Omental fat pad (tissue), 4 donors: ENCODE results near the gene ATXN7. TPM values are rescaled to one million over a fixed set of nuclear protein-coding genes. Genes with fewer than 3 reads are reported as not detected.

ENCODE experiments used
- ATAC-seq: fragments of 150-250 bp; one replicate; pipeline ENCODE4 v1.9.1; 2016; ENCODE audit warnings: mild to moderate bottlenecking, moderate library complexity; ENCODE audit not compliant: low FRiP score
- DNase-seq: peaks from one replicate; pipeline ENCODE4 v3.0.0-alpha.2; 2019; ENCODE audit warnings: low spot score
- total RNA-seq, 4 donors: library from RNA; depleted of rRNA; stranded (reverse); fragments of >200 nt; gene quantifications; one replicate each; pipeline ENCODE4 v1.1.0, GENCODE V29; 2016
- TF ChIP-seq, protein P1 (sequence below), 3 donors: fragments of 450-650 bp; IDR thresholded peaks; one replicate each; pipeline ENCODE4 v1.5.1; 2016 to 2017; ENCODE audit warnings: antibody characterized with exemption in 3 of 3, mild to moderate bottlenecking in 3 of 3, moderate library complexity in 2 of 3

Gene ATXN7
- total RNA-seq, 4 donors from 2014 or later, result 22.5 to 74.5 (median 31.1) TPM

DNA sequence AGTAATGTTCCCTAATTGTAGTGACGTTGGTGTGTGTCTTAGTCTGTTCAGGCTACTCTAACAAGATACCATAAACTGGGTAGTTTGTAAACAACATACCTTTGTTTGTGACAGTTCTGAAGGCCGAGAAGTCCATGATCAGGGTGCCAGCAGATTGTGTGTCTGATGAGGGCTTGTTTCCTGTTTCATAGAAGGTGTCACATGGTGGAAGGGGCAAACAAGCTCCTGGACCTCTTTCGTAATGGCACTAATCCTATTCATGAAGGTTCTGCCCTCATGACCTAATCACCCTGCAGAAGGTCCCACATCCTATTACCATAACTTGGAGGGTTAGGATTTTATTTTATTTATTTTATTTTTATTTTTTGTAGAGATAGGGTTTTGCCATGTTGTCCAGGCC, 11.1 kb downstream of the ATXN7 start:
- ATAC-seq (no peak), DNase-seq (no peak)
- TF ChIP-seq, protein P1, sequence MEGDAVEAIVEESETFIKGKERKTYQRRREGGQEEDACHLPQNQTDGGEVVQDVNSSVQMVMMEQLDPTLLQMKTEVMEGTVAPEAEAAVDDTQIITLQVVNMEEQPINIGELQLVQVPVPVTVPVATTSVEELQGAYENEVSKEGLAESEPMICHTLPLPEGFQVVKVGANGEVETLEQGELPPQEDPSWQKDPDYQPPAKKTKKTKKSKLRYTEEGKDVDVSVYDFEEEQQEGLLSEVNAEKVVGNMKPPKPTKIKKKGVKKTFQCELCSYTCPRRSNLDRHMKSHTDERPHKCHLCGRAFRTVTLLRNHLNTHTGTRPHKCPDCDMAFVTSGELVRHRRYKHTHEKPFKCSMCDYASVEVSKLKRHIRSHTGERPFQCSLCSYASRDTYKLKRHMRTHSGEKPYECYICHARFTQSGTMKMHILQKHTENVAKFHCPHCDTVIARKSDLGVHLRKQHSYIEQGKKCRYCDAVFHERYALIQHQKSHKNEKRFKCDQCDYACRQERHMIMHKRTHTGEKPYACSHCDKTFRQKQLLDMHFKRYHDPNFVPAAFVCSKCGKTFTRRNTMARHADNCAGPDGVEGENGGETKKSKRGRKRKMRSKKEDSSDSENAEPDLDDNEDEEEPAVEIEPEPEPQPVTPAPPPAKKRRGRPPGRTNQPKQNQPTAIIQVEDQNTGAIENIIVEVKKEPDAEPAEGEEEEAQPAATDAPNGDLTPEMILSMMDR (IDR thresholded peaks at IDR 0.05), result no peak

DNA sequence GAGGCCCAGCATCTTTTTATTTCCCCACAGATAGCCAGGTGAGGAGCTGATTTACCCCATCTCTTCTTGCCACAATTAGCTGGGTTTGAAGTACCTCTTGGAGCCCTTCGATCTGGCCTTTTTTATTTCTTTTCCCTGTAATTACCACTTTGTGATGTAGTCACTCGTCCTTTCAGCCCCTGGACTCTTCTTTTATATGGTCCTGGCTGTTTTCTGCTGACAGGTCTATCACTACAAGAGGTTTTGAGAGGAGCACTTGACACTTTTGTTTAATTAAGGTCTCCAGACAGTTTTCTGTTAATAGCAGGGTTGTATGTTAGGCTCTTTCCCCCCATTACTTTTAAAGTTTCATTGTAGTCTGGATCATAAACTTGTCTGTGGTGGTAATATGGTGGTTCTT, 11.8 kb downstream of the ATXN7 start:
- TF ChIP-seq, protein P1 (IDR thresholded peaks at IDR 0.05), result no peak
- no peak for ATAC-seq

DNA sequence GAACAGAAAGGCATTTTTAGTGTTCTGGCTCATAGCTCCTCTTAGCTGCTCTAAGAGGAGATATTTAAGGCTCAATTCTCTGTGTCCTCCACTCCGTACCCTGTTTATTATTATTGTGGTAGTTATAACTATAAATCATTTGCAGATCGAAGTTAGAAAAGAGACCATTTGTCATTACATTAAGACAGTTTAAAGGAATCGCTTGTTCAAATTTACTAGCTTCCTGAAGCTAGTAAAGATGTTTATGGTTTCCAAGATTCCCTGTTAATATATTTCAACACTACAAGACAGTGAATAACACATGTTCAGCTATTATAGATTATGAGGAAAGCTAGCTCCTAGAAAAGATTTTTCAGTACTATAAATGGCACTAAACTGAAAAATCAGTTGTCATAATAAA, 12.6 kb downstream of the ATXN7 start:
- DNase-seq (no peak), ATAC-seq (no peak)
- TF ChIP-seq, protein P1 (IDR thresholded peaks at IDR 0.05), result no peak

More for the DNA sequence above, 11.8 kb downstream of the ATXN7 start:
- DNase-seq, result no peak

DNA sequence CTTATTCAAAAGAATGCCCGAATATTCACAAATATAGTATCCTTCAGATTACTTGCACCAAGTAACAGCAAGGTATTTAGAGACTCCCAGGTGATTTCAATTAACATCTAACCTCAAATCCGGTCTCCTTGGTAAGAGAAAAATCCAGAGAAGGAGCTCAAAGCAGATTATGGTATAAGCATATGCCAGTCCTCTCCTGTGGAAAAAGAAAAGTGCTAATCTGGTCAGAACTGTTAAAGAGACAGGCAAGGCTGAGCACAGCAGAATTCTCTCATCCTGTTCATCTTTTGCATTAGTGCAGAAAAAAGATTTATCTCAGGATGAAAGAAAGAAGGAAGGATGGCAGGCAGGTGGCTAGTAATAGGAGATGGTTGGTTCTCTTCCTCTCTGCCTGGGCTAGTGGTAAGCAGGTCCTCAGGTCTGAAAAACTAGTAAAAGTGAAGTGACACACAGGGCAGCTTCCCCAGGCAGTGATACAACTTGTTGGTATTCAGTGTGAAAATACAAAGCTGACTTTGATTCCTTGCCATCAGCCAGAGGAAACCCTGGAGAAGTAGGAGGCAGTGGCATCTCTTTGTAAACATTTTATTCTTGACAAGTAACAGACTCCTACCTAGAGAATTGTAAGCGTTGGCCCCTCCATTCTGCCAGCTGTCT, 14.2 kb downstream of the ATXN7 start:
- ATAC-seq (no peak), DNase-seq (no peak)
- TF ChIP-seq, protein P1 (IDR thresholded peaks at IDR 0.05), result no peak

DNA sequence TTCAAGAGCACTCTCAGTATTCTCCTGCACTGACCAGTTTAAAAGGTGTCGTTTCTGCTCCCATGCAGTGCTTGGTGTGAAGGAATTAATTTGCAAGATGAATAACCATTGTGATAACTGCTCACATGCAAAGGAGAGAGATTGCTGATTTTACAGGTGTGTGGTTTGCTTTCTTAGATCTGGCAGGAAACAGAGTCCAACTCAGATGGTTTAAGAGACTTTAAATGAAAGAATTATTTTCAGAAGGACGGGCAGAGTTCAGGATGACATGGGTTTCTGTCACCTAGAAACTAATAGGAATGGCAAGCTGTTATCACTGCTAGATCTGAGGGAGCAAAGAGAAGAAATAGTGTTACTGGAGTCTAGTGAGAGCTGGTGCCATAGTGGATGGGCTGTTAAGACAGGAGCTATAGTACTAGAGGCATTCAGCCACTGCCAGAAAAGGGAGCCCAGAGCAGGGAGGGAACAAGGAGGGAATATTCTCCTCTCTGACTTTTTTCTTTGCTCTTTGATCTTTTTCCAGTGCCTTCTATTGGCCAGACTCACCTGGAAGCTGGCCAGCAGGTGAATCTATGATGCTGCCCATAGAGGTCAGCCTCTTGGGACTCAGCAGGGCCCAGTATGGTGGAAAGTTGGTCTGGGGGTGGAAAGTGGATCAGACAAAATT, 14.9 kb downstream of the ATXN7 start:
- DNase-seq (no peak), ATAC-seq (no peak)
- TF ChIP-seq, protein P1 (IDR thresholded peaks at IDR 0.05), result no peak

DNA sequence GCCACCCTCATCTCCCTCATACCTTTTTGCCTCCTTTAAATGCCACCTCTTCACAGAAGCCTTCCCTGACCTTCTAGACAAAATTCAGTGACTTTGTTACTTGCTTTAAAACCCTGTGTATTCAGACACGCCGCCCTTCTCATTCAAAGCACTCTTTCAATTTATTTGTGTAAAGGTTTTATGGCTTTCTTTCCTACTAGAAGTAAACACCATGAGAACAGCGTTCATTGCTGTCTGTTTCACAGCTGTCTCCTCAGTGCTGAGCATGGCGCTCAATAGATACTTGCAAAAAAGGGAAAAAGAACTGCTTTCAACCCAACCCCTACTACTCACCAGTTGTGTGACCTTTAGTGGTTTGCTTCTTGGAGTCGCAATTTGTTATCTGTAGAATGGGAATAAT, 17.0 kb downstream of the ATXN7 start:
- ATAC-seq, result no peak
- no peak for DNase-seq
- TF ChIP-seq, protein P1 (IDR thresholded peaks at IDR 0.05), result no peak

DNA sequence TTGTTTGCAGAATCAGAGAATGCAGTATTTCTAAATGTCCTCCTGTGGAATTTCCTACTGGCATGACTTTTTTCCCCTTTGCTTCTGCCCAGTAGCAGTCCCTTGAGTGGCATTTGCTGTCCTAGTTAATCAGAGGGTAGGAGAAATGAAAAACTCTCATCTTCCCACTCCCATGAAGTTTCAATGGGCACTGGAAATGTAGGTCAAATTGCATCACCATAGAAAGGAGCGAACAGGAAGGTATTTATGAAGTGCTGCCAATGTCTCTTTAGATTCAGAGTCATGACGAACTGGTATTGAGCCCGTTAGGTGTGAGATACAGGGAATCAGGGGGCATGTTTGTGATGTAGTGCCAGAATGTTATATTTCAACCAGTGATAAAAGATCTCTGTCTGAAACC, 23.2 kb downstream of the ATXN7 start:
- TF ChIP-seq, protein P1 (IDR thresholded peaks at IDR 0.05), result no peak
- no peak for ATAC-seq
- no peak for DNase-seq
